B cell (primary cell): Measurements from ENCODE around the gene ZFPL1. TPM values are rescaled to one million over a fixed set of nuclear protein-coding genes. Genes with fewer than 3 reads are reported as not detected.

Experiments
- ATAC-seq: fragments of 200-7000 bp; cut with Tn5 transposase; one replicate; pipeline ENCODE4 v1.10.0; 2021; ENCODE audit warnings: low read depth, mild to moderate bottlenecking, moderate number of reproducible peaks, moderate library complexity
- CTCF ChIA-PET: fragments of 350-600 bp; sonication (Branson Sonifier 250); formaldehyde crosslinking; loops from one replicate; lab custom pipeline; 2021; ENCODE audit warnings: antibody characterized with exemption, inconsistent platforms; lab: Charles Lee
- POLR2A ChIA-PET: fragments of 350-600 bp; sonication (Branson Sonifier 250); formaldehyde crosslinking; loops from one replicate; lab custom pipeline; 2021; ENCODE audit warnings: antibody characterized with exemption; lab: Charles Lee
- DNase-seq: peaks from one replicate; pipeline ENCODE4 v3.0.0; 2013
- H2AFZ ChIP-seq: 2 replicates; pipeline ENCODE4 v1.6.1; 2012; ENCODE audit warnings: mild to moderate bottlenecking, low read depth, low read length; ENCODE audit not compliant: insufficient read depth, poor library complexity, severe bottlenecking
- H3K27ac ChIP-seq, 2 donors: 1 replicate in 1 of 2; 2 replicates in 1 of 2; pipeline ENCODE4 v1.5.1; 2012 to 2013; ENCODE audit warnings: low read length in 2 of 2, mild to moderate bottlenecking in 2 of 2, moderate library complexity in 1 of 2
- H3K27me3 ChIP-seq, 4 experiments: fragments of 200-600 bp in 1 of 4; sonication (generic) in 1 of 4; replicated peaks in 1 of 4; 1 replicate in 2 of 4; 2 replicates in 2 of 4; pipeline versions ENCODE4 v1.6.1 to v1.7.0; 2013 to 2016; ENCODE audit warnings: low read length in 3 of 4, mild to moderate bottlenecking in 2 of 4, mixed read lengths in 1 of 4, moderate library complexity in 1 of 4; ENCODE audit not compliant: insufficient read depth in 4 of 4, control insufficient read depth in 3 of 4; ENCODE audit errors: control extremely low read depth in 1 of 4
- H3K36me3 ChIP-seq, 2 experiments: replicated peaks in 1 of 2; 1 replicate in 1 of 2; 2 replicates in 1 of 2; pipeline versions ENCODE4 v1.6.1 to v1.7.1; 2013; ENCODE audit warnings: low read length in 1 of 2; ENCODE audit not compliant: insufficient read depth in 2 of 2, control insufficient read depth in 1 of 2; ENCODE audit errors: control extremely low read depth in 1 of 2, extremely low read depth in 1 of 2
- H3K4me1 ChIP-seq, 2 donors: fragments of 200-600 bp in 1 of 2; sonication (generic) in 1 of 2; 1 replicate in 1 of 2; 2 replicates in 1 of 2; pipeline versions ENCODE4 v1.5.1 to v1.6.1; 2013 to 2017; ENCODE audit warnings: low read length in 2 of 2; ENCODE audit not compliant: control insufficient read depth in 2 of 2, insufficient read depth in 2 of 2
- H3K4me2 ChIP-seq: replicated peaks from 2 replicates; pipeline ENCODE3; 2012; ENCODE audit warnings: mild to moderate bottlenecking, low read depth, low read length; ENCODE audit not compliant: poor library complexity, severe bottlenecking
- H3K4me3 ChIP-seq, 5 experiments: fragments of 200-600 bp in 1 of 5; sonication (generic) in 1 of 5; 1 replicate in 3 of 5; 2 replicates in 2 of 5; pipeline versions ENCODE4 v1.5.1 to v1.7.0; 2011 to 2016; ENCODE audit warnings: low read length in 4 of 5, mild to moderate bottlenecking in 4 of 5, low read depth in 2 of 5, control low read depth in 1 of 5, moderate library complexity in 1 of 5; ENCODE audit not compliant: insufficient read depth in 1 of 5; ENCODE audit errors: control extremely low read depth in 1 of 5, extremely low read depth in 1 of 5
- H3K79me2 ChIP-seq: fragments of 200-600 bp; sonication (generic); one replicate; pipeline ENCODE4 v1.6.0; 2016; ENCODE audit warnings: low read length; ENCODE audit not compliant: control insufficient read depth, insufficient read depth
- H3K9ac ChIP-seq: fragments of 200-600 bp; sonication (generic); 2 replicates; pipeline ENCODE4 v1.6.1; 2017; ENCODE audit warnings: mild to moderate bottlenecking, low read length, moderate library complexity
- H3K9me3 ChIP-seq, 3 donors: one replicate each; pipeline versions ENCODE4 v1.6.1 to v1.7.1; 2013; ENCODE audit warnings: low read length in 2 of 3; ENCODE audit not compliant: control insufficient read depth in 2 of 3, insufficient read depth in 1 of 3; ENCODE audit errors: control extremely low read depth in 1 of 3
- H4K20me1 ChIP-seq: 2 replicates; pipeline ENCODE4 v1.6.0; 2012; ENCODE audit warnings: mild to moderate bottlenecking, low read length; ENCODE audit not compliant: insufficient read depth, control insufficient read depth, poor library complexity, severe bottlenecking
- H3K27ac Mint-ChIP-seq: one replicate; pipeline ENCODE4 v1.8.0; 2021; ENCODE audit warnings: mixed read lengths
- H3K27me3 Mint-ChIP-seq: one replicate; pipeline ENCODE4 v1.8.0; 2021; ENCODE audit warnings: mixed read lengths
- H3K4me1 Mint-ChIP-seq: one replicate; pipeline ENCODE4 v1.8.0; 2021; ENCODE audit warnings: mixed read lengths
- H3K4me3 Mint-ChIP-seq: one replicate; pipeline ENCODE4 v1.8.0; 2021; ENCODE audit warnings: mixed read lengths
- H3K9me3 Mint-ChIP-seq: one replicate; pipeline ENCODE4 v1.8.0; 2022; ENCODE audit warnings: mixed read lengths; ENCODE audit not compliant: insufficient read depth
- CTCF ChIP-seq: fragments of 200-600 bp; IDR thresholded peaks from one replicate; pipeline ENCODE4 v1.8.0; 2022; ENCODE audit warnings: antibody characterized with exemption, mild to moderate bottlenecking
- EZH2 ChIP-seq: IDR thresholded peaks from 2 replicates; pipeline ENCODE4 v1.6.1; 2012; ENCODE audit warnings: borderline replicate concordance, low read depth, mild to moderate bottlenecking, moderate library complexity, low read length; ENCODE audit not compliant: insufficient read depth, poor library complexity, severe bottlenecking
- WGBS: methylation state at CpG from one replicate; pipeline ENCODE4 v1.1.5; 2013; ENCODE audit warnings: missing lambda C conversion rate; ENCODE audit not compliant: insufficient coverage; 5-methylcytosine and 5-hydroxymethylcytosine counted together
- intact Hi-C: fragments of 100-400 bp; cut with micrococcal nuclease; formaldehyde crosslinking; loops from one replicate; pipeline ENCODE4 v1.10.0; 2022
- polyA plus RNA-seq: library from polyadenylated mRNA; depleted of rRNA; stranded (reverse); fragments of >200 nt; gene quantifications from 2 replicates; pipeline ENCODE4 v1.2.3, GENCODE V29; 2012
- total RNA-seq, 2 donors: library from RNA; stranded (reverse); fragments of 120-200 nt in 1 of 2; gene quantifications; 1 replicate in 1 of 2; 2 replicates in 1 of 2; pipeline versions ENCODE4 v1.2.3 to v1.2.4, GENCODE V29; 2013 to 2022

ZFPL1 gene
- total and polyA plus RNA-seq, 2 donors (not counting 1 experiment from before 2014, with no cell fraction given), result 57.3 to 79.2 TPM

DNA sequence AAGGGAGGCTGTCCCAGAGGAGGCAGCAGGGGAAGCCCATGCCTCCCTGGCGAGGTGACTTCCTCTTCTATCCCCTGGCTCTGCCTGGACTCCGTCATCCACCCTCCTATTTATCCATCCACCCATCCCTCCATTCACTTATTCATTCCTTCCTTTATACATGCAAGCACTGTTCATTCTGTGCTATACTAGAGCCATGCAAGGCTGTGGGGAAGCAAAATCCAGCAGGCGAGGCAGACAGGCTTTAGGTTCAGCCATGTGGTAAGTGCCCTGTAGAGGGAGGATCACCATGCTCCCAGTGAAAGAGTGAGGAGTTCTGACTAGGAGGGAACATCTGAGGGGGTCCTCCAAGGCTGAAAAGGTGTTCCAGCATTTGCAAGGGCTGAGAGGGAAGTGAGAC lies 24.5 kb upstream of the ZFPL1 start:
- H3K9ac ChIP-seq, result no peak overlapping the region
- CTCF ChIA-PET, result interaction anchor here (1.1 kb wide), 1 partner anchor 19 kb away, joined by 3 read pairs; no protein-coding TSS in a partner anchor
- H3K79me2 ChIP-seq, result no peaks in the 10 kb centered on the region
- no peaks in the 10 kb centered on the region for H3K36me3 ChIP-seq
- no peak overlapping the region for H3K4me2 ChIP-seq
- no peak overlapping the region for H3K4me3 ChIP-seq
- H3K4me1 ChIP-seq, result peaks cover 0 to under 1% of the 10 kb centered on the region in 2 donors
- Mint-ChIP-seq H3K9me3 (no peaks in the 10 kb centered on the region), H3K27ac (no peak overlapping the region), H3K27me3 (no peaks in the 10 kb centered on the region), H3K4me3 (no peak overlapping the region), H3K4me1 (peaks cover 2% of the 10 kb centered on the region)
- POLR2A ChIA-PET, result no interaction called here
- DNase-seq (no peak), ATAC-seq (no peak)
- no peak overlapping the region for H3K27ac ChIP-seq
- intact Hi-C loops, result no loop called here
- H3K9me3 ChIP-seq, result peaks cover 0 to 3% (median 0%) of the 10 kb centered on the region in 3 donors
- H2AFZ ChIP-seq, result no peak overlapping the region
- 63% methylated on average over 3 of the region's 3 CpGs for WGBS
- TF ChIP-seq CTCF, result no peak
- no peak for TF ChIP-seq EZH2
- peaks cover 0 to 2% (median 1%) of the 10 kb centered on the region in 4 experiments for H3K27me3 ChIP-seq
- H4K20me1 ChIP-seq, result no peaks in the 10 kb centered on the region

DNA sequence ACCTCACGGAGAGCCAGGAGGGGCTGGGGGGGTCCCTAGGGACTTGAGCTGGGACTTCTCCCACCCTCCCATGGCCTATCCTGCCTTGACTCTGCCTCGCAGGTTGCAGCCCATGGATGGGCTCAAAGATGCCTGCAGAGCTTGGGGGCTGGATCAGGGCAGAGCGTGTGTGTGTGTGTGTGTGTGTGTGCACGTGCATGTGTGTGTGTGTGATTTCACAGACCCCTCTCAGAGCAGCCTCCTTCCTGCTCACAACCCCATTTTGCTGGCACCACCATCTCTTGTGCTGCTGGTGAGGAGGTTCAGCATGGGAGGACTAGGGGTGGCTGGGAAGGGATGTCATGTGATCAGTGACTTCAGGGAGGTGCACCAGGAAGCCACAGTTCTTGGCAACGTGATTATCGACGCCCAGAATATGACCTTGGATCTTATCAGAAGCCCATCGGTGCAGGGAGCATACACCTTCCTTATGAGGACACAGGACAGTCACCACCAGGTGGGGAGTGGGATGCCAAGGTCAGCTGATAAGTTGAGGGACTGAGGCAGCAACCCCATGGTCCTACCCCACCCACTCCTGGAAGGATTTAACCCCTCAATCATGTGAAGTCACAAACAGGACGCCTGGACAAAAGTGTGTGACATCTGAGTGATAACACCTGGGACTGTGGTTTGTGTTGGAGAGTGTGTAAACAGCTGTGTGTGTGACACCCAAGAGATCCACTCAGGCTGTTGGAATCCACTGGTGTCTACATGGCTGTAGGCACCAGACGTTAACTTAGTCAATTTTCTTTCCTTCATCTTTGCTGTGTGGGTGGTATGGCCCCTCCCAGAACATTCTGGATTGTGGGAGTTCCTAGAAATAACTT lies 23.8 kb upstream of the ZFPL1 start:
- H3K4me3 Mint-ChIP-seq, result no peak overlapping the region
- Histone ChIP-seq H3K27me3 (peaks cover 0 to 2% (median 0%) of the 10 kb centered on the region in 4 experiments), H3K4me3 (no peak overlapping the region), H3K4me1 (no peaks in the 10 kb centered on the region), H3K79me2 (no peaks in the 10 kb centered on the region), H3K27ac (no peak overlapping the region), H3K9ac (no peak overlapping the region), H3K9me3 (peaks cover 0 to 3% (median 0%) of the 10 kb centered on the region in 3 donors), H4K20me1 (no peaks in the 10 kb centered on the region), H2AFZ (no peak overlapping the region), H3K36me3 (no peaks in the 10 kb centered on the region), H3K4me2 (no peak overlapping the region)
- no peak for DNase-seq
- ChIA-PET CTCF (interaction anchor here (1.1 kb wide), 1 partner anchor 18 kb away, joined by 3 read pairs; no protein-coding TSS in a partner anchor), POLR2A (no interaction called here)
- intact Hi-C loops, result no loop called here
- no peak overlapping the region for H3K27ac Mint-ChIP-seq
- no peaks in the 10 kb centered on the region for H3K27me3 Mint-ChIP-seq
- WGBS, result 63% methylated on average over 4 of the region's 10 CpGs
- H3K4me1 Mint-ChIP-seq, result no peaks in the 10 kb centered on the region
- no peak for ATAC-seq
- H3K9me3 Mint-ChIP-seq, result no peaks in the 10 kb centered on the region
- TF ChIP-seq EZH2 (no peak), CTCF (no peak)
